PC-3 (cell line): ENCODE data around the gene RDX.

Experiments
- CTCF ChIP-seq: fragments of 300-600 bp; sonication (generic); conservative IDR thresholded peaks from 2 replicates; pipeline ENCODE4 v1.5.1; 2017; ENCODE audit warnings: antibody characterized with exemption, low read depth, mild to moderate bottlenecking, low read length
- EZH2 ChIP-seq: fragments of 300-600 bp; sonication (generic); IDR thresholded peaks from one replicate; pipeline ENCODE4 v1.6.1; 2017; ENCODE audit warnings: antibody characterized with exemption, mild to moderate bottlenecking, low read length; ENCODE audit not compliant: unreplicated experiment

GRCh38 chr11:110295086-110295485, 1.3 kb downstream of the RDX start:
- TF ChIP-seq EZH2, result no peak
- TF ChIP-seq CTCF, result no peak
